GM19455 (cell line): ENCODE data around the gene KCNN3.

ENCODE experiments used
- ATAC-seq: cut with Tn5 transposase; IDR thresholded peaks from one replicate; pipeline ENCODE4 v1.9.1; 2021; ENCODE audit not compliant: unreplicated experiment

The KCNN3 gene

DNA sequence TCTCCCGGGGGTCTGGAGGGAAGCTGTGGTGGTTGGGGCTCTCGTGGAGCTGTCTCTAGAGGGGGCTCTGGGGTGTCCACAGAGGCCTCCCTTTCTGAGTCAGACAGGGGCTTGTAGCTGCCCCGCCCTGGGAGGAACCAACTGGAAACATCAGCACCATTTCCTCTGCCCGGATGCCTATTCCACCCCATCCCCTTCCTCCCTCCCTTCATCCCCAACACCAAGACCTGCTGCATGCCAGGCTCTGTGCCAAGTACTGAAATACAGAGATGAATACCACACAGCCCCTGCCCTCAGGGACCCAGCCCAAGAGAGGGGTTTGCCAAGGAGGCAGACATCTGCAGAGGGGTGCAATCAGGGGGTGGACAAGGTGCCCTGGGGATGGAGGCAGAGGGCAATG lies 136.5 kb downstream of the KCNN3 start:
- ATAC-seq, result no peak

DNA sequence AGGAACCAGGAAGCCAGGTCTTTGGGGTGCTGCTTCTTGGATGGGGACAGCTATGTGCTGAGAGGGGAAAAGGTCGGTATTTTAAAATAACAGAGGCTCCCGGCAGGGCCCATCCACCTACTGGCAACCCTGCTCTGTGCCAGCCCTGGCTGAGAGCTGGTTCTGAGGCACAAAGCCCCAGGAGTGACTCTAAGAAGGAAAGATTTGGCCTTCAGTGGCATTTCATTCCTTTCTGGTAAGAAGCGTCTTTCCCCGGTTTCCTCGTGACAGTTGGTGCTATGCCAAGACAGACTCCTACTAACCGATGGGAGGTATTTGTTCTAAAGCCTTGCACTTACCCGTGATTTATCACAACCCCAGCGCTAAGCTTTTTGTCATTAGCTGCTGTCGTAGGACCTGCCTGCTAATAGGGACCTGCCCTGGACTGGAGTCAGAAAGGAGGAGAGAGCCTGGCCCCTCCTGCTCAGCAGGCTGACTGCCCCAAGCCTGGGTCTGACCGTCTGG lies 139.0 kb downstream of the KCNN3 start:
- no peak for ATAC-seq

DNA sequence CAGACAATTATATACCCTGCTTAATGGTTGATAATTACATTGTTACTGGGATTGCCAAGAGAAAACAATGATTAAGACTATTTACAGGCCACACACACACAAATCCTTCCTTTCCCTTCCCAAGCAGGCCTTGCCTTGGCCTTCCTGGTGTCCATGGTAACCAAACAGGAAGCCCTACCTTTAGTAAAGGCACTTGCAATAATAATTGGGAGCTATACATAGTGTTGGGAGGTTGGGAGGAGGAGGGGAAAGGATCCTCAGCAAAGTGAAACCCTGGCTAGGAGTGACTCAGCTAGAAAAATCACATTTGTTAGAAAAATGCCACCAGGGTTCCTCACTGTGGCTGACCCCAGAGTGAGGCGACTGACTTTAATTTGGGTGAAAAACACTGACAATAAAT lies 139.8 kb downstream of the KCNN3 start:
- no peak for ATAC-seq

DNA sequence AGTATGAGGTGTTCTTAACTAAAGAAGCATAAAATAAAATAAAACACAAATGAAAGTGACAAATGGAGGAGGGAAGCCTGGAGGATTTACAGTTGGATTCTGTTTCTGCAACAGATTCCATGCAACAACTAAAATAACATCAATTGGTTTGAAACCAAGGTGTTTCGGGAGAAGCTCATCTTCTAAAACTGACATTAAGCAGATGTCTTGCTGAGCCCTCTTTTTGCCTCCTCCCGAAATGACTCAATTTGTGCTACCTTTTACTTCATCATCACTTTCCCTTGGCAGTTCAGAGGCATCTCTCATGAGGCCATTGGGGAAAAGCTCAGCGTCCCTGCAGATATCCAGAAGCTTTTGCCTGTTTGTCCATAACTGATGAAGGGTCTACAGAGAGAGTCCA lies 140.5 kb downstream of the KCNN3 start:
- ATAC-seq, result no peak

DNA sequence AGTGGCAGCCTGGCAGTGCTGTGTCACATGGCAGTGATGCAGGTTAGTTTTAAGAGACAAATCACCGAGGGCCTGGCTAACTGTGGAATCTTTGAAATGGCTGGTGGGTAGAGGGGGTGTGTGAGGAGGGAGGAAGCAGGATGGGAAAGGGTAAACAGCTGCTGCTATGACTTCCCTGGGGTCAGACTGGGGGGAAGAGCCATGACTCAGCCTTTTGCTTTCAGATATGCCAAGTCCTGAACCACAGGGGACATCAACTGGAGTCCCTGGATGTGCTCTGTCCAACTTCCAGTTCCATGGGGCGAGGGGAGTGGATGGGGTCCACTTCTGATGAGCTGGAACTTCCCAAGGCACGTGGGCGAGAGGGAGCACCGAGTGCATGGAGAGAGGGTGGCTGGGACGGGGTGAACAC lies 141.0 kb downstream of the KCNN3 start:
- ATAC-seq, result no peak

DNA sequence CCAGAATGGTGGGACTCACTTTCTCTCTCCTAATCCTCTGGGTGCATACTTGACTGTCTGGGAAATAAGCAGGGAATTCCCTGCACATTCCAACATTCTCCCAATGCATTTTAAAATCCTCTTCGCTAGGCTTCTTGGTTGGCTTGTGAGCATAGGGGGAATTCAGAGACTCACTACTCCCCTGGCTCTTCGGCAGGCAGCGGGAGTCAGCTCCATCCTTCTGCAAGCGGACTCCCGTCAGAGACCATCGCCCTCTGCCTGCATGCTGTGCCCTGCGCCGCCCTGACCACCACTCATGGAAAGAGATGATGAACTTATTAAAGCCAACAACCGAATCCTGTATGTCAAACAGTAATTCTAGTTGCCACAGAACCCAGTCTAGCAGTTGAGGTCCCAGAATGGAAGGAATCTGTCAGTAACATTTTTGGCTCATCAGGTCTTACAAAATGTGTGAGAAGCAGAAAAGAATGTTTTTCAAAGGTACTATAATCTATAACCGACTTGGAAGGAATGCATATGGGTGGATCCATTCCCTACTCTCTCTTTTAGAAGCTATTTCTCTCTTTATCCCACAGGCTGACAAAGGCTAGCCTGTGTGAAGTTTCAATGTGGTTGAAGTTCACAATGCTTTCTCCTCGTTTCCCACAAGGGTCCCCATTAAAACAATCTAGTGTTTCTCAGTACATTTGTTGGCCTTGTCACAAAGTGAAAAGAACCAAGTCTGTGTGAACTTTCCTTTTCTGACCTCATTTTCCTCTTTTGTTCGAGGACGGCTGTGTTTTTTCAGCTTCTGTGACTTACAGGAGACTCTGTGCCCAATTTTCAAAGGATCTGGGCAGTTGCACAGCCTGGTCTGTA lies 143.0 kb downstream of the KCNN3 start:
- ATAC-seq, result no peak

DNA sequence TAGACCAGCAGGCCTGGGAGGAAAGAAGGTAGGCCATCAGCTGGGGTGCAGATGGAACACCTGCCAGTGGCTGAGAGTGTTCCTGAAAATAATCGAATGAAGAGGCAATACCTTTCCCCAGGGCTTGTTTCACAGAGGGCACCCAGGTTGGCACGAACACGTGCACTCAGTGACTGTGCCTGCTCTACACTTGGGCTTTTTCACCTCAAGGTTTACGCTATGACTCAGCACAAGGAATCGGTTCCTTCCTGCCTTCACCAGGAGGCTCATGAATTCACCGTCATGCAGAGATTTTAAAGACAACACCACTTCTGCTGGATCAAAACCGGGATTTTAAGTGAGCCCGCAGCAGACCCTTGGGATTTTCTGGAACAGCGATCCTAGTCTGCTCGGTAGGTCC lies 143.6 kb downstream of the KCNN3 start:
- ATAC-seq, result no peak

DNA sequence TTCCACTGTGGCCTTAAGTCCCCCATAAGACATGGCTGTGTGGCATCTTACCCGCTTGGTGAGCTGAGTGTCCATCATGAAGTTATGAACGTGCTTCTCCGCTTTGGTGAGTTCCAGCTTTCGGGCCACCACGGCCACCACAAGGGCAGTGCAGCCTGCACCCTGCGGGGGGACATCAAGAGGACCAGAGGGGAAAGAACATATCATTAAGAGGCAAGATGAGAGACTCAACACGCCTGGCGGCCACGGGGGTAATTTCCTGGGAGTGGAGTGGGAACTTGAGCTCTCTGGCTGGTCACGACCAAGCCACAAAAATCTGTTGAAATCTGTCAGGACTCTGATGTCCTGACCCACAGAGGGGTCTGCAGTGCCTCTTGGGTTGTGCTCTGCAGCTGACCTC lies 144.2 kb downstream of the KCNN3 start:
- no peak for ATAC-seq

DNA sequence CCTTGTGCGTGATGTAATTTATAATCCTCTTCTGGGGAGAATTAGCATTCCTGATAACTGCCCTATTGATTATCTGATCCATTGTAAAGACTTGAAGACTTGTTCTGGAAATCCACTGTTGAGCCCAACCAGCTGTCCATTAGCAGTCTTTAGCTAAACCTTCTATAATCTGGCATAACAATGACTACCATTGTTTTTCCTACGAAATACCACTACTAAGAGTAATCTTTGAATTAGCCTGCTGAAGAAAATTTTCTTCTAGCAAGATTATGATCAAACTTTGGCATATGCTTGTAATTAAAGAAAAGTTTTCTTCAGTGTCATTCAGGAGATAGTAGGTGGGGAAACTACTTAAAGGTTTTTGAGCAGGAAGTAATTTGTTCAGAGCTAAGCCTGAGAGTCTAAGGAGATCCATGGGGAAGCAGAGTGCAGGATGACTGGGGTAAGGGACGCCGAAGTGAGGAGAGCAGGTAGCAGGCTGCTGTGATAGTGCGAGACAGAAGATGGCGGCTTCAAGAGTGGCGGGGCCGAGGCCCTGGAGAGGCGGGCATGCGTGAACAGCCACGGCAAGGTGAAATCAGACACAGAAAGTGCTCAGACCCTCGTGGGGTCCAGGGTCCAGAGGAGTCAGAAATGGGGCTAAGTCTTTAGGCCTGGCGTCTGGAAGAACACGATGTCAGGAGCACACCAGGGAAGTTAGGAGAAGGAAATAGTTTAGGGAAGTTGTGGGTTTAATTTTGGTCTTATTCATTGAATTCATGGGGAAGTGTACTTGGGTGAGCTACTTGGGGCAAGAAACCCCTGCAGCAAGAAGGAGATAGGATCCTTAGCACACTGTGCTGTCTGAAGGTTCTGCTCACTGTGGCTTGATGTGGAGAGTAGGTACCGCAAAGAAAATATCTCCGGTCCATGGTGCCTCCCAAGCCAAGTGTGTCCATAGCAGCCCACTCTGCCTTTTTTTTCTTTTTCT lies 149.5 kb downstream of the KCNN3 start:
- no peak for ATAC-seq

- no peak for ATAC-seq
Measured at GRCh38 chr1:154719586-154720327, 150.3 kb downstream of the KCNN3 start.

GRCh38 chr1:154718566-154718965 lies 151.5 kb downstream of the KCNN3 start:
- no peak for ATAC-seq

- no peak for ATAC-seq
Measured at GRCh38 chr1:154717528-154717924, 152.6 kb downstream of the KCNN3 start.

GRCh38 chr1:154716614-154717527 lies 153.2 kb downstream of the KCNN3 start:
- no peak for ATAC-seq

GRCh38 chr1:154716011-154716410 lies 154.1 kb downstream of the KCNN3 start:
- no peak for ATAC-seq

GRCh38 chr1:154715385-154715784 lies 154.7 kb downstream of the KCNN3 start:
- no peak for ATAC-seq

GRCh38 chr1:154714638-154715037 lies 155.4 kb downstream of the KCNN3 start:
- ATAC-seq, result no peak

GRCh38 chr1:154714052-154714623 lies 155.9 kb downstream of the KCNN3 start:
- no peak for ATAC-seq

DNA sequence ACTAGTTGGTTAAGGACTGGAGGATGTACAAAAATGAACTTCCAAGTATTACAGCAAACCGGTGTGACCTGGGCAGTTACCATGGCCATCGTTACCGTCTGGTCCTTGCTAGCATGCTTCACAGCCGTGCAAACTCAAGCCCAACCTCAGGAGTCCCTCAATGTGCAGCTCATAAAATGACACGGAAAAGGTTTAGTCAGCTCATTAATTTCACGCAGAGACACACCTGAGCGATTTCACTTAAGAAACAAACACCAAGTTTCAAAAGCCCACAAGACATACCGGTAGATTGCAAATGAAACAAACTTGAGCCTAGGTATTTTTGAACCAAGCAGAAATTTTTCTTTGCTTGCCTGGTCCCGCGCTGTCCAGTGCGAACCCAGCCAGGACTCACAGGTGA lies 157.1 kb downstream of the KCNN3 start:
- ATAC-seq, result no peak

DNA sequence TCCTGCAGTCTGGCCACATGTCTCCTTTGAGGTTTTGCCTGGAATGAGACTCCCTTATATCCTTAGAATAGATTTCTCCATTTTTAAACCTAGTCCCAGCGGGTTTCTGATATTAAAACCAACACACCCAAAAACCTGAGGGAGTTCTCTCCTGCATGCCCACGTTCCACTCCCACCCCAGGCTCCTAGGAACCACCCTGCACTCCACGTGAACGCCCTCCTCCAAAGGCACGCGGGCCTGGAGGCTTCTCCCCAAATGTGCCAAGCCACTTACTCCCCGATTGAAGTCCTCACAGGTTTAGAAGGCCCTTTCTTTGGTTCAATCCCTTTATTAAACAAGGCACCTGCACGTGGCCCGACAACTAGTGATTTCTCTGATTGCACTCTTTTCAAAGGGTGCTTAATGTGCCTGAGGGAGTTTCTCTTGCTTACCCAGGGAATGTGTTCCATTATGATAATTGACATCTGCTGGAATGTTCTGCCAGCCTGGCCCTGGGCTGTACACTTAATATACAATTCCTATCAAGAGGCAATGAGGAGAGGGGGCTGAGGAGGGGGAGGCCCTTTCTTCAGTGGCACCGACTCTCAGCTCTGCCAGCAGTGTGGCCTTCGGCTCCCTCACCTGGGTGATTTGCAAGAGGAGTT lies 157.8 kb downstream of the KCNN3 start:
- no peak for ATAC-seq
